CD4-positive, alpha-beta memory T cell (primary cell): ENCODE measurements around the gene SPSB2. TPM values are rescaled to one million over a fixed set of nuclear protein-coding genes. Genes with fewer than 3 reads are reported as not detected.
"Not testable (repeated sequence)": the region's sequence is repeated elsewhere in the genome, so short reads cannot be mapped to it uniquely, and the experiment has no call there.

Source experiments
- CTCF ChIA-PET: fragments of 350-600 bp; sonication (Branson Sonifier 250); formaldehyde crosslinking; loops from one replicate; lab custom pipeline; 2021; ENCODE audit warnings: inconsistent platforms; ENCODE audit not compliant: partially characterized antibody; lab: Charles Lee
- POLR2A ChIA-PET: fragments of 350-600 bp; sonication (Branson Sonifier 250); formaldehyde crosslinking; loops from one replicate; lab custom pipeline; 2021; ENCODE audit not compliant: partially characterized antibody; lab: Charles Lee
- DNase-seq, 5 donors: peaks; one replicate each; pipeline versions ENCODE4 v3.0.0 to v3.0.0-alpha.2; 2020 to 2022; ENCODE audit warnings: mixed read lengths in 1 of 5
- H3K27ac ChIP-seq: one replicate; pipeline ENCODE4 v1.7.0; 2013; ENCODE audit warnings: low read depth, low read length
- H3K27me3 ChIP-seq: 2 replicates; pipeline ENCODE4 v1.7.0; 2013; ENCODE audit warnings: mild to moderate bottlenecking, low read length, moderate library complexity; ENCODE audit not compliant: insufficient read depth
- H3K36me3 ChIP-seq: 2 replicates; pipeline ENCODE4 v1.7.0; 2013; ENCODE audit warnings: mild to moderate bottlenecking, low read length, moderate library complexity; ENCODE audit not compliant: insufficient read depth
- H3K4me1 ChIP-seq: 2 replicates; pipeline ENCODE4 v1.7.0; 2013; ENCODE audit warnings: mild to moderate bottlenecking, low read length, moderate library complexity; ENCODE audit not compliant: insufficient read depth
- H3K4me3 ChIP-seq, 2 donors: one replicate each; pipeline ENCODE4 v1.7.0; 2013; ENCODE audit warnings: low read length in 2 of 2, mild to moderate bottlenecking in 1 of 2
- H3K9me3 ChIP-seq, 2 donors: one replicate each; pipeline ENCODE4 v1.7.0; 2013; ENCODE audit warnings: low read length in 2 of 2, control low read depth in 1 of 2; ENCODE audit not compliant: control insufficient read depth in 1 of 2
- H3K27ac Mint-ChIP-seq, 7 donors: one replicate each; pipeline ENCODE4 v1.8.0; 2020 to 2021; ENCODE audit warnings: mixed read lengths in 7 of 7, mild to moderate bottlenecking in 6 of 7, inconsistent platforms in 3 of 7, moderate library complexity in 3 of 7
- H3K27me3 Mint-ChIP-seq, 2 donors: one replicate each; pipeline ENCODE4 v1.8.0; 2020 to 2021; ENCODE audit warnings: mixed read lengths in 2 of 2
- H3K36me3 Mint-ChIP-seq, 2 donors: one replicate each; pipeline ENCODE4 v1.8.0; 2020 to 2021; ENCODE audit warnings: mixed read lengths in 2 of 2, inconsistent platforms in 1 of 2, mild to moderate bottlenecking in 1 of 2
- H3K4me1 Mint-ChIP-seq, 4 donors: one replicate each; pipeline ENCODE4 v1.8.0; 2020 to 2021; ENCODE audit warnings: mixed read lengths in 4 of 4, mild to moderate bottlenecking in 1 of 4
- H3K4me3 Mint-ChIP-seq, 8 donors: one replicate each; pipeline ENCODE4 v1.8.0; 2020 to 2021; ENCODE audit warnings: mixed read lengths in 8 of 8, mild to moderate bottlenecking in 7 of 8, moderate library complexity in 6 of 8, inconsistent platforms in 3 of 8
- H3K9me3 Mint-ChIP-seq, 8 donors: one replicate each; pipeline ENCODE4 v1.8.0; 2020 to 2021; ENCODE audit warnings: mixed read lengths in 8 of 8, mild to moderate bottlenecking in 5 of 8, inconsistent platforms in 3 of 8, moderate library complexity in 1 of 8
- intact Hi-C: fragments of 100-400 bp; cut with micrococcal nuclease; formaldehyde crosslinking; loops from one replicate; pipeline ENCODE4 v1.15.1; 2023
- polyA plus RNA-seq, 2 donors: library from polyadenylated mRNA; unstranded; fragments of 300-500 nt; fragmentation: Illumina TruSeq; gene quantifications; one replicate each; pipeline ENCODE4 v1.2.3, GENCODE V29; 2021
- total RNA-seq, 2 experiments: library from RNA; stranded (reverse); gene quantifications; one replicate each; pipeline ENCODE4 v1.2.3, GENCODE V29; 2021

SPSB2 gene
- total and polyA plus RNA-seq, 4 experiments from 2014 or later, result 16.6 to 25.5 (median 20.8) TPM

DNA sequence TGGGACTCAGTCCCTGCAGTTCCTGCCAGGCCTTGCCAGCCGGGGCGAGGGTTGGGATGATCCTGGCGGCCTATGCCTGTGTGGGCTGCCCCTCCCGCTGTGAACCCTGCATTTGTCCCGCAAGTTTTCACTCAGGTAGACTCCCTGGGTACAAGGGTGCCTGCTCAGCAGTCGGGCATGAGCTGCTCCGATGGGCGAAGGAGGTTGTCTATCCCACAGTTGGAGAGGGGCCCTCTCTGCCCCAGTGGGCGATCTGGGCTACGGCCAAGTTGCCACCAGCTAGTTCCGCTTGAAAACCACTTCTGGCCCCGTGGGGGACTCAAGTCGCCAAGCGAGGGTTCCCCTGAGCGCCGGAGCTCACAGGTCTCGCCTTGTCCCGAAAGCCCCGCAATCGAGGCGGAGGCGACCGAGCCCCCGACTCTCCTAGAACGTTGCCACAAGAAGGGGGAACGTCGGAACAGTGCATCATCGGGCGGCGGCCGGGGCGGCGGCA is 6.1 kb downstream of the SPSB2 start:
- H3K36me3 ChIP-seq, result peaks cover 33% of the 10 kb centered on the region

DNA sequence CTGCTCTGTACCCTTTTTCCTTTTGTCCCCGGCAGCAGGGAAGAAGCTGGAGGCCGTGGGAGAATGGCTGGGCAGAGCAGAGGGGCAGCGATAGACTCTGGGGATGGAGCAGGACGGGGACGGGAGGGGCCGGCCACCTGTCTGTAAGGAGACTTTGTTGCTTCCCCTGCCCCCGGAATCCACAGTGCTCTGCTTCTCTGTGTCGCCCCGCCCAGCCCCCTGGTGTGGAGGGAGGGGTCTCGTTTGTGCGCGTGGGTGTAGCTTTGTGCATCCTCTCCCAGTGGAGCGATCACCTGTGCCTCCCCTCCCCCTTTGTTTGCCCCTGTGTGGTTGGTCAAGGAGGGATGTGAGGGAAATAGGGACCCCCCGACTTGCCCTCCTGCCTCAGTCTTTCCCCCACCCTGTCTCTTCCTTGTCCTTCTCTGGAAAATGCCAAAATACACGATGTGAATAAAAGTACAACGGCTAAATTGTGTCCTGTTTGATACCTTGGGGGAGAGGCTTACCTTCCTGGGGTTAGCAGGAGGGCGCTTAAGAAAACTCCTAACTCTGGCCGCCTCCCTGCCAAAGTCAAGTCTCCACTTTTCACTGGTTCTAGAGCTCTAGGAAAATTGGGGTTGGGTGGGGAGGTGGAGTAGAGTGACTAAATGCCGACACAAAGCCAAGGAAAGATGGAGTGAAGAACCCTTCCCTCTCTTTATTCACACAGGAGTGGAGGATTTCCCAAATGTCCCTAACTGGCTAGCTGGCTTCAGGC is 6.8 kb downstream of the SPSB2 start:
- Mint-ChIP-seq H3K27me3 (no peaks in the 10 kb centered on the region), H3K4me3 (peak overlapping the region; percentile 86 to 96 (median 92)), H3K36me3 (peaks cover 30 to 70% of the 10 kb centered on the region in 2 donors), H3K9me3 (no peaks in the 10 kb centered on the region), H3K4me1 (peaks cover 25 to 45% (median 38%) of the 10 kb centered on the region in 4 donors), H3K27ac (peak overlapping the region in 6 of 7 donors; percentile 57 to 93 (median 87))
- Histone ChIP-seq H3K4me3 (peak overlapping the region in 1 of 2 donors; percentile 67), H3K27me3 (no peaks in the 10 kb centered on the region), H3K9me3 (no peaks in the 10 kb centered on the region), H3K36me3 (peaks cover 37% of the 10 kb centered on the region), H3K27ac (peak overlapping the region; percentile 69), H3K4me1 (peaks cover 41% of the 10 kb centered on the region)
- POLR2A ChIA-PET, result interaction anchor here (0.5 to 11.0 kb wide), 20 partner anchors 12 to 286 kb away, joined by 3 to 270 read pairs (median 4); partner anchors contain the start of genes C12orf57, C1RL, CD4 and CDCA3
- DNase-seq, result no peak
- CTCF ChIA-PET, result interaction anchor here (1.0 to 9.2 kb wide), 9 partner anchors 12 to 260 kb away, joined by 3 to 151 read pairs (median 6); partner anchors contain the start of genes C12orf57, C1RL, CDCA3 and RNU7-1
- intact Hi-C loops, result no loop called here

More for the DNA sequence above, 6.1 kb downstream of the SPSB2 start:
- intact Hi-C loops, result loop anchor here (1.0 kb wide), 3 partner anchors 15 to 103 kb away; partner anchors contain the start of genes EMG1, LRRC23, PHB2 and USP5
- H3K4me1 Mint-ChIP-seq, result peaks cover 30 to 52% (median 43%) of the 10 kb centered on the region in 4 donors
- ChIA-PET CTCF (interaction anchor here (1.0 to 9.2 kb wide), 8 partner anchors 14 to 259 kb away, joined by 3 to 151 read pairs (median 6); partner anchors contain the start of genes C12orf57, C1RL, CDCA3 and RNU7-1), POLR2A (interaction anchor here (0.5 to 11.0 kb wide), 28 partner anchors 13 to 287 kb away, joined by 3 to 270 read pairs (median 4); partner anchors contain the start of genes C12orf57, C1RL, CD4 and CDCA3)
- H3K27ac Mint-ChIP-seq, result peak overlapping the region; percentile 82 to 94 (median 91)
- H3K4me3 Mint-ChIP-seq, result peak overlapping the region; percentile 86 to 96 (median 92)
- H3K4me3 ChIP-seq, result peak overlapping the region; percentile 36 to 67
- no peaks in the 10 kb centered on the region for H3K27me3 Mint-ChIP-seq
- peak overlapping the region; percentile 69 for H3K27ac ChIP-seq
- peaks cover 24 to 70% of the 10 kb centered on the region in 2 donors for H3K36me3 Mint-ChIP-seq
- peaks cover 48% of the 10 kb centered on the region for H3K4me1 ChIP-seq
- no peaks in the 10 kb centered on the region for H3K9me3 ChIP-seq
- peak in 2 of 5 donors; percentile 17 to 80 for DNase-seq
- H3K9me3 Mint-ChIP-seq, result no peaks in the 10 kb centered on the region
- no peaks in the 10 kb centered on the region for H3K27me3 ChIP-seq

DNA sequence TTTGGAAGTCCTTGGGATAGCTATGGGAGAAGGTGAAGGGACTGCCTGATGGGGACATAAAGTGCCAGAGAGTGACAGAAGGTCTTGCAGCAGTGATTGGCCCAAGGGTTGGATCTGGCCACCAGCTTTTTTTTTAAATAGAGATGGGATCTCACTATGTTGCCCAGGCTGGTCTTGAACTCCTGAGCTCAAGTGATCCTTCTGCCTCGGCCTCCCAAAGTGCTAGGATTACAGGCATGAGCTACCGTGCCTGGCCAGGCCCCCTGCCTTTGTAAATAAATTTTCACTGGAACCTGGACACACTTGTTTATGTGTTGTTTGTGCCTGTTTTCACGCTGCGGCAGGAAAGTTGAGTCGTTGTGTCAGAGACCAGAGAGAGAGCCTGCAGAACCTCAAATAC is 7.8 kb downstream of the SPSB2 start:
- H3K9me3 ChIP-seq, intact Hi-C loops, H3K9me3 Mint-ChIP-seq, DNase-seq, H3K27ac ChIP-seq, H3K27me3 Mint-ChIP-seq, H3K4me3 ChIP-seq, H3K27me3 ChIP-seq: not testable (repeated sequence)
- Mint-ChIP-seq H3K4me1 (peaks cover 20 to 35% (median 28%) of the 10 kb centered on the region in 4 donors), H3K4me3 (peak overlapping the region in 5 of 8 donors; percentile 6 to 95 (median 52)), H3K27ac (peak overlapping the region in 6 of 7 donors; percentile 17 to 83 (median 58)), H3K36me3 (peaks cover 37 to 74% of the 10 kb centered on the region in 2 donors)
- CTCF ChIA-PET, result interaction anchor here (1.1 to 1.5 kb wide), 4 partner anchors 10 to 242 kb away, joined by 3 to 7 read pairs (median 5); partner anchors contain the start of gene CDCA3
- POLR2A ChIA-PET, result interaction anchor here (1.0 to 11.0 kb wide), 3 partner anchors 11 to 79 kb away, joined by 3 to 270 read pairs (median 8); partner anchors contain the start of genes C12orf57, CDCA3, RNU7-1 and USP5
- H3K4me1 ChIP-seq, result peaks cover 31% of the 10 kb centered on the region
- peaks cover 39% of the 10 kb centered on the region for H3K36me3 ChIP-seq

DNA sequence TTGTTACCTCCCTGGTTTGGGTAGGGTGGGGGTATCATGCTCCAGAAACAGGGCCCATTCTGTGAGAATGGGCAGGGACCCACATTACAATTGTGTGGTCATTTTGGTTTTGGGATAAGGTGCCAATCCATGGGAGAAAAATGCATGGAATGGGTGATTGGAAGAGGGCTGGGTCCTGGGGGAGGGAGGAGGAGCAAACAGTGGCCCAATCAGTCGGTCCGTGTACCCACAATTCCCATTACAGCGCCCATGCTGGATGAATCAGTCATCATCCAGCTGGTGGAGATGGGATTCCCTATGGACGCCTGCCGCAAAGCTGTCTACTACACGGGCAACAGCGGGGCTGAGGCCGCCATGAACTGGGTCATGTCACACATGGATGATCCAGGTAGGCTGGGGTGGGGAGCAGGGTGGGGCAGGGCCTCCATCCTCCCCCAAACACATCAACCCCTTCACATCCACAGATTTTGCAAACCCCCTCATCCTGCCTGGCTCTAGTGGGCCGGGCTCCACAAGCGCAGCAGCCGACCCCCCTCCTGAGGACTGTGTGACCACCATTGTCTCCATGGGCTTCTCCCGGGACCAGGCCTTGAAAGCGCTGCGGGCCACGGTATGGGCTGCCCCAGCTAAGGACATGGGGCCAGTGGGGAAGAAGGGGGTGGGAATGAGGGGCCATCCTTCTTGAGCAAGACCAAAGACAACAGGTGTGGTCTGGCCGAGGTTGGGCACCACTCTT is 9.3 kb downstream of the SPSB2 start:
- no peaks in the 10 kb centered on the region for H3K9me3 ChIP-seq
- H3K4me1 Mint-ChIP-seq, result peaks cover 9 to 20% (median 13%) of the 10 kb centered on the region in 4 donors
- peaks cover 43 to 72% of the 10 kb centered on the region in 2 donors for H3K36me3 Mint-ChIP-seq
- H3K36me3 ChIP-seq, result peaks cover 43% of the 10 kb centered on the region
- H3K27ac ChIP-seq, result no peak overlapping the region
- H3K4me3 Mint-ChIP-seq, result no peak overlapping the region
- H3K27me3 Mint-ChIP-seq, result no peaks in the 10 kb centered on the region
- intact Hi-C loops, result no loop called here
- no peaks in the 10 kb centered on the region for H3K9me3 Mint-ChIP-seq
- no peak overlapping the region for H3K4me3 ChIP-seq
- peaks cover 15% of the 10 kb centered on the region for H3K4me1 ChIP-seq
- peak overlapping the region in 2 of 7 donors; percentile 27 to 53 for H3K27ac Mint-ChIP-seq
- DNase-seq, result no peak
- ChIA-PET POLR2A (interaction anchor here (0.9 to 11.0 kb wide), 4 partner anchors 9 to 84 kb away, joined by 3 to 270 read pairs (median 6); partner anchors contain the start of genes C12orf57, CDCA3, RNU7-1 and SPSB2), CTCF (interaction anchor here (1.0 to 1.2 kb wide), 4 partner anchors 8 to 28 kb away, joined by 3 read pairs; partner anchors contain the start of gene SPSB2)
- no peaks in the 10 kb centered on the region for H3K27me3 ChIP-seq

DNA sequence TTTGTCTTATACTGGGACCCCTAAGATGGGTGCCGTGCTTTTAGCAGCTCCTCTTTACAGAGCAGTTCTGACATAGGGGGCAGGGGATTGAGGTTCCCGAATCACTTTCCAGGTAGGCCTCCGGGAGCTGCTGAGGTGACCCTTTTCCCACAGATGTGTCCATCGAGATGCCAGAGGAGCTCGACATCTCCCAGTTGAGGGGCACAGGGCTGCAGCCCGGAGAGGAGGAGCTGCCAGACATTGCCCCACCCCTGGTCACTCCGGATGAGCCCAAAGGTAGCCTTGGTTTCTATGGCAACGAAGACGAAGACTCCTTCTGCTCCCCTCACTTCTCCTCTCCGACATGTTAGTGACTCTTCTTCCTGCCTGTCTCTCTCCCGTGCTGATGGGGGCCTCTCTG is 10.1 kb downstream of the SPSB2 start:
- Mint-ChIP-seq H3K27ac (peak overlapping the region in 1 of 7 donors; percentile 47), H3K27me3 (no peaks in the 10 kb centered on the region), H3K9me3 (no peaks in the 10 kb centered on the region), H3K4me3 (no peak overlapping the region), H3K36me3 (peaks cover 46 to 68% of the 10 kb centered on the region in 2 donors), H3K4me1 (peaks cover 3 to 12% (median 6%) of the 10 kb centered on the region in 4 donors)
- peaks cover 8% of the 10 kb centered on the region for H3K4me1 ChIP-seq
- H3K4me3 ChIP-seq, result no peak overlapping the region
- H3K9me3 ChIP-seq, result no peaks in the 10 kb centered on the region
- no peaks in the 10 kb centered on the region for H3K27me3 ChIP-seq
- intact Hi-C loops, result no loop called here
- peaks cover 50% of the 10 kb centered on the region for H3K36me3 ChIP-seq
- CTCF ChIA-PET, result interaction anchor here (1.0 to 1.1 kb wide), 3 partner anchors 9 to 28 kb away, joined by 3 read pairs; no protein-coding TSS in a partner anchor
- H3K27ac ChIP-seq, result no peak overlapping the region
- DNase-seq, result no peak
- POLR2A ChIA-PET, result interaction anchor here (0.9 to 1.0 kb wide), 2 partner anchors 28 to 85 kb away, joined by 3 read pairs; no protein-coding TSS in a partner anchor

DNA sequence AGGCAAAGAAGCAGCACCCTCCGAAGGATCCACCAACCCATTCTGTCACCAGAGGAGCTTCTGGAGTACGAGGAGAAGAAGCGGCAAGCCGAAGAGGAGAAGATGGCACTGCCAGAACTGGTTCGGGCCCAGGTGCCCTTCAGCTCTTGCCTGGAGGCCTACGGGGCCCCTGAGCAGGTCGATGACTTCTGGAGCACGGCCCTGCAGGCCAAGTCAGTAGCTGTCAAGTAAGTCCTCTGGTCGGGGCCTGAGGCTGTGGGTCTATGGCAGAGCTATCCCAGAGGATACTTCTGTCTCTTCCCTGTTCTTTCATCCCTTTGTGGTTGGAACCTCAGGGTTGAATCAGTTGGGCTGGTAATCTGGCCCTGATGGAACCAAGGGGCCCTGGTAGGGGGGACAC is 11.7 kb downstream of the SPSB2 start:
- Mint-ChIP-seq H3K9me3 (no peaks in the 10 kb centered on the region), H3K27me3 (no peaks in the 10 kb centered on the region), H3K27ac (no peak overlapping the region), H3K4me1 (peaks cover under 1 to 6% (median under 1%) of the 10 kb centered on the region in 4 donors), H3K4me3 (no peak overlapping the region), H3K36me3 (peaks cover 59 to 74% of the 10 kb centered on the region in 2 donors)
- Histone ChIP-seq H3K27ac (no peak overlapping the region), H3K4me1 (peaks cover 1% of the 10 kb centered on the region), H3K27me3 (no peaks in the 10 kb centered on the region), H3K4me3 (no peak overlapping the region), H3K9me3 (no peaks in the 10 kb centered on the region), H3K36me3 (peaks cover 67% of the 10 kb centered on the region)
- DNase-seq, result no peak
- CTCF ChIA-PET, result interaction anchor here (1.1 to 2.5 kb wide), 2 partner anchors 9 to 11 kb away, joined by 4 to 17 read pairs; partner anchors contain the start of gene SPSB2
- intact Hi-C loops, result no loop called here
- POLR2A ChIA-PET, result interaction anchor here (1.0 to 1.4 kb wide), 2 partner anchors 11 to 26 kb away, joined by 3 to 5 read pairs; partner anchors contain the start of gene SPSB2
